Measurements from ENCODE around the gene PHC1. TPM values are rescaled to one million over a fixed set of nuclear protein-coding genes. Genes with fewer than 3 reads are reported as not detected.

The PHC1 gene
- total RNA-seq, 1 experiment from 2014 or later, result 568 TPM

DNA sequence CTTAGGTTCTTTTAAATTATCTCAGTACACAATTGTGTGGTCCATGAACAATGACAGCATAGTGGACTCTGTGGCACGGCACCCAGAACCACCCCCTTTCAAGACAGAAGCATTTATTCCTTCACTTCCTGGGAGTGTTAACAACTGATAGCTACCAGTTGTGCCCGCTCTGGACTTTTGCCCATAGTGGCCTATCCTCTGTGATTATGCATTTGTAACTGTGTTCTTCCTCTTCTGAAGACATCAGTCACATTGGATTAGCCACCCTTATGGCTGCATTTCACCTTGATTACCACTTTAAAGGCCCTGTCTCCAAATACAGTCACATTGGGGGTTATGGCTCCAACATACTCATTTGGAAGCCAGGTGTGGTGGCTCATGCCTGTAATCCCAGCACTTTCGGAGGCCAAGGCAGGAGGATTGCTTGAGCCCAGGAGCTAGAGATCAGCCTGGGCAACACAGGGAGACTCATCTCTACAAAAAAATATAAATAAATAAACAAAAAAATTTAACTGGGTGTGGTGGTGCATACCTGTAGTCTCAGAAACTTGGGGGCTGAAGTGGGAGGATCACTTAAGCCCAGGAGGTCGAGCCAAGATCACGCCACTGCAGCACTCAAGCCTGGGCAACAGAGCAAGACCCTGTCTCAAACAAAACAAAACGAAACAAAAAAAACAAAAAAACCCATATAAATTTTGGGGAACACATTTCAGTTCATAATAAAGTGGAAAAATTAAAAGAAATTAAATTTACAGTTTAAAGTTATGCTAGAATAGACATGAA, 27.6 kb upstream of the PHC1 start:
- H3K4me3 Mint-ChIP-seq, result no peak overlapping the region
- no peak overlapping the region for H2BK12ac ChIP-seq (ENCODE audit: insufficient read length, low read depth, low read length)
- no peak overlapping the region for H3K56ac ChIP-seq (ENCODE audit: insufficient read length, low read depth, low read length)
- peaks cover 8 to 11% of the 10 kb centered on the region in 2 experiments for H3K4me1 Mint-ChIP-seq
- no peaks in the 10 kb centered on the region for H3K23me2 ChIP-seq (ENCODE audit: insufficient read length, low read depth, low read length, poor library complexity, severe bottlenecking)
- no peak overlapping the region for H3T11ph ChIP-seq (ENCODE audit: low read length)
- H3K36me3 Mint-ChIP-seq (ENCODE audit: insufficient read depth in 1 of 3, low read depth in 3 of 3), result peaks cover 5 to 13% (median 11%) of the 10 kb centered on the region in 3 experiments
- H3K14ac ChIP-seq (ENCODE audit: insufficient read depth, low read length), result no peak overlapping the region
- H3K27ac ChIP-seq (ENCODE audit: insufficient read length, low read depth, low read length), result no peak overlapping the region
- no peak overlapping the region for H2BK15ac ChIP-seq (ENCODE audit: low read depth, low read length)
- WGBS (ENCODE audit: extremely low coverage, insufficient read length, low lambda C conversion rate), result no CpG with 5 or more reads among the region's 6 CpGs
- no peak overlapping the region for H3K27ac Mint-ChIP-seq
- H3K27me3 Mint-ChIP-seq (ENCODE audit: low read depth), result no peaks in the 10 kb centered on the region; the same call in 1 of the 2 replicates
- H4K8ac ChIP-seq (replicated peaks; ENCODE audit: insufficient read length, low read depth, low read length), result no peak overlapping the region
- no peak overlapping the region for H4K5ac ChIP-seq (ENCODE audit: insufficient read length, low read depth, low read length)
- peaks cover 3% of the 10 kb centered on the region; the same call in 1 of the 2 replicates for H3K4me1 ChIP-seq (ENCODE audit: insufficient read depth, low read length)
- peaks cover 6 to 8% of the 10 kb centered on the region in 2 experiments; a peak in 4 of 5 replicates for H3K9me3 Mint-ChIP-seq
- no peak overlapping the region for H2AFZ ChIP-seq (ENCODE audit: low read length)
- no peak overlapping the region for H4K91ac ChIP-seq (ENCODE audit: insufficient read length, low read depth, low read length)
- H4K20me1 ChIP-seq (ENCODE audit: control insufficient read depth, insufficient read depth, insufficient read length), result no peaks in the 10 kb centered on the region
- H3K9ac ChIP-seq (ENCODE audit: extremely low read depth, insufficient read length, low read length), result no peak overlapping the region
- no peaks in the 10 kb centered on the region for H3K9me3 ChIP-seq (ENCODE audit: control insufficient read depth, low read depth, low read length)
- no peak overlapping the region for H2AK5ac ChIP-seq (ENCODE audit: insufficient read length, low read length)
- no peak for DNase-seq
- no peak overlapping the region for H3K4me2 ChIP-seq (ENCODE audit: insufficient read depth, insufficient read length, low read length)
- no peak overlapping the region for H2BK5ac ChIP-seq (ENCODE audit: insufficient read length, low read length)
- no peak overlapping the region for H3K18ac ChIP-seq (ENCODE audit: insufficient read length, low read depth, low read length)
- TF ChIP-seq, protein P1, sequence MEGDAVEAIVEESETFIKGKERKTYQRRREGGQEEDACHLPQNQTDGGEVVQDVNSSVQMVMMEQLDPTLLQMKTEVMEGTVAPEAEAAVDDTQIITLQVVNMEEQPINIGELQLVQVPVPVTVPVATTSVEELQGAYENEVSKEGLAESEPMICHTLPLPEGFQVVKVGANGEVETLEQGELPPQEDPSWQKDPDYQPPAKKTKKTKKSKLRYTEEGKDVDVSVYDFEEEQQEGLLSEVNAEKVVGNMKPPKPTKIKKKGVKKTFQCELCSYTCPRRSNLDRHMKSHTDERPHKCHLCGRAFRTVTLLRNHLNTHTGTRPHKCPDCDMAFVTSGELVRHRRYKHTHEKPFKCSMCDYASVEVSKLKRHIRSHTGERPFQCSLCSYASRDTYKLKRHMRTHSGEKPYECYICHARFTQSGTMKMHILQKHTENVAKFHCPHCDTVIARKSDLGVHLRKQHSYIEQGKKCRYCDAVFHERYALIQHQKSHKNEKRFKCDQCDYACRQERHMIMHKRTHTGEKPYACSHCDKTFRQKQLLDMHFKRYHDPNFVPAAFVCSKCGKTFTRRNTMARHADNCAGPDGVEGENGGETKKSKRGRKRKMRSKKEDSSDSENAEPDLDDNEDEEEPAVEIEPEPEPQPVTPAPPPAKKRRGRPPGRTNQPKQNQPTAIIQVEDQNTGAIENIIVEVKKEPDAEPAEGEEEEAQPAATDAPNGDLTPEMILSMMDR (conservative IDR thresholded peaks at IDR 0.05), result no peak
- no peaks in the 10 kb centered on the region for H3K79me2 ChIP-seq (ENCODE audit: insufficient read depth, low read length)
- no peak overlapping the region for H2BK20ac ChIP-seq (ENCODE audit: low read depth, low read length, poor library complexity, severe bottlenecking)
- H2BK120ac ChIP-seq (ENCODE audit: low read depth, low read length, poor library complexity, severe bottlenecking), result no peak overlapping the region
- H3K27me3 ChIP-seq (ENCODE audit: insufficient read depth, low read length), result no peaks in the 10 kb centered on the region
- no peaks in the 10 kb centered on the region for H3K79me1 ChIP-seq (ENCODE audit: insufficient read depth, low read depth, low read length, poor library complexity, severe bottlenecking)
- H3K4ac ChIP-seq (ENCODE audit: low read depth, low read length), result no peak overlapping the region
- no peak overlapping the region for H3K23ac ChIP-seq (ENCODE audit: insufficient read length, low read depth, low read length)

All from H9 (cell line).